Glomerular visceral epithelial cell (primary cell): ENCODE results near the gene RNF135.
"Not testable (repeated sequence)": the region's sequence is repeated elsewhere in the genome, so short reads cannot be mapped to it uniquely, and the experiment has no call there.

Experiments
- DNase-seq: peaks from one replicate; pipeline ENCODE4 v3.0.0-alpha.2; 2016; ENCODE audit errors: extremely low spot score

RNF135 gene

GRCh38 chr17:30970831-30971567 is at the start of gene RNF135:
TSS of gene RNF135 (plus strand) at chr17:30971039. CDS start at chr17:30971074, 35 bp downstream.
- DNase-seq = peak; percentile 92

DNA sequence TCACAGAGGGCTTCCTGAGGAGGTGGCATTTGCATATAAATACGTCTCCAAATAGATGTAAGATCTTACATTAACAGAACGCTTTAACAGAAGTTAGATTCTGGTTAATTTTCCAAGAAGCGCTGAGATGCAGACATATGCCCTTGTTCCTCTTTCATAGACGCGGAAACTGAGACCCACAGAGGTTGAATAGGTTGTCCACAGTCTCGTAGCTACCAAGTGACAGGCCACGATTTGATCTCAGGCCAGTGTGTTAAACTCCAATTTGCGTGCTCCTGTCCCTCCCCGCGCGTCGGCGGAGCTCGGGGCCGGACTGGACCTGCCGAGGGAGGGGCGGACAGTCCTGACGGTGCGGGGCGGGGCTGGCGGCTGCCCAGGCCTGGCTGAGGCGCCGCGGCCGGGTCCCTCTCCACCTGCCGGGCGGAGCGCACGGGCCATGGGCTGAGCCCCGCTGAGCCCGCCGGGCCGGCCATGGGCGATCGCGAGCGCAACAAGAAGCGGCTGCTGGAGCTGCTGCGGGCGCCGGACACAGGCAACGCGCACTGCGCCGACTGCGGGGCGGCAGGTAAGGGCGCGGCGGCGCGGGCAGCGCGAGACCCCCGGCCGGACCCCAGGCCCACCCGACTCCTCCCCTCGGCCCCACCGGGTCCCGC is 49.2 kb upstream of the RNF135 start, which contains the start of gene ADAP2:
TSS of gene ADAP2 (plus strand) at position 402 of the 653 bp plus-strand sequence. CDS start at position 472, 70 bp downstream.
- DNase-seq = peak; percentile 54

DNA sequence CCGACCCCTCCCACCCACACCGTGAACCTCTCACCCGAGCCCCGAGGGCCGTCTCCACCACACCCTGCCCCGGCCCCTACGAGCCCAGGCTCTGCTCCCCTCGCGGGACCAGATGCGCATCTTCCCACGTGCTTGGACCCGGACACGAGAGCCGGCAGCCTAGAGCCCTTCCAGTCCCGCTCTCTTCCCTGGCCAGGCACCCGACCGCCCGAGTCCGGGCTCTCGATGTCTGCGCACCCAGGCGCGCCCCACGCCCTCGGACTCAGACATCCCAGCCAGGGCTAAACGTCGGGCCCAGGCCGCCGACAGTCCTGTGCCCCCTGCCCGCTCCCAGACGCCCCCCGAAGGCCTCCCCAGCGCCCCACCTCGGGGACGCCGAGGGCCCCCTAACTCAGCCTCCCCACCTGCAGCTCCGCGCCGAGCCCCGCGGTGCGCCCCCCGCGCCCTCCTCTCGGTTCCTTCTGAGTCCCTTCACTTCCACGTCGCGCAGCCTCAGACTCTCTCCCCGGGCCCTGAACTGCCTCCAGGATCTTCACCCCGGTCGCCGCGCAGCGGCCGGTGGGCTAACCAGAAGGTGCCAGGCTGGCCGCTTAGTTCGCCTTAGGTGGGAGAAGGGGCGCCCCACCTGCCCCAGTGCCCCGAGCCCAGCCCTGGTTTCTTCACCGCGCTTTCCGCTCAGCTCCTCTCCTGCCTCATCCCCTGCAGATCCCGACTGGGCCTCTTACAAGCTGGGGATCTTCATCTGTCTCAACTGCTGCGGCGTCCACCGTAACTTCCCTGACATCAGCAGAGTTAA is 48.4 kb upstream of the RNF135 start:
- no peak for DNase-seq

GRCh38 chr17:30924341-30924740 is 46.5 kb upstream of the RNF135 start:
- DNase-seq = no peak

DNA sequence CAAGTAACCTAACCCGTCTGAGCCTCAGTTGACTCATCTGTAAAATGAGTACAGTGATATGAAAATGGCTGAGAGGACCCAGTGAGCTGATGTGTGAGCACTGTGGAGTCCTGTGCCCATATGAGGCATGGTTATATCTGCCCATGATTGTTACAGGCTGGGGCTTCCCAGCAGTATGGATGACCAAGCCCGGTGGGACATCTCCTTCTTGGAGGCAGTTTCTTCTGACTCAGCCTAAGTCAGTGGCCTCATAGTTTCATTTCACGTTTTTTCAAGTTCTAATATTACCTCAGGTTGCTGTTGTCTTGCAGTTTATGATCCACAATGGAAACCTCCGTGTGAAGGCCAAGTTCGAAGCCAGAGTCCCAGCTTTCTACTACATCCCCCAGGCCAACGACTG is 44.3 kb upstream of the RNF135 start:
- DNase-seq = no peak

DNA sequence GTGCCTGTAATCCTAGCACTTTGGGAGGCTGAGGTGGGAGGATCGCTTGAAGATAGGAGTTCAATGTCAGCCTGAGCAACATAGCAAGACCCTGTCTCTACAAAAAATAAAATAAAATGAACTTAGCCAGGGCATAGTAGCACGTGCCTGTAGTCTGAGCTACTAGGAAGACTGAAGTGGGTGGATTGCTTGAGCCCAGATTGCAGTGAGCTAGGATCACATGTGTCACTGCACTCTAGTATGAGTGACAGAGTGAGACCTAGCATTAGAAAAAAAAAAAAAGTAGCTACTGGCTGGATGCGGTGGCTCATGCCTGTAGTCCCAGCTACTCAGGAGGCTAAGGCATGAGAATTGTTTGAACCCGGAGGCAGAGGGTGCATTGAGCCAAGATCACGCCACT is 43.1 kb upstream of the RNF135 start:
- DNase-seq = no peak

DNA sequence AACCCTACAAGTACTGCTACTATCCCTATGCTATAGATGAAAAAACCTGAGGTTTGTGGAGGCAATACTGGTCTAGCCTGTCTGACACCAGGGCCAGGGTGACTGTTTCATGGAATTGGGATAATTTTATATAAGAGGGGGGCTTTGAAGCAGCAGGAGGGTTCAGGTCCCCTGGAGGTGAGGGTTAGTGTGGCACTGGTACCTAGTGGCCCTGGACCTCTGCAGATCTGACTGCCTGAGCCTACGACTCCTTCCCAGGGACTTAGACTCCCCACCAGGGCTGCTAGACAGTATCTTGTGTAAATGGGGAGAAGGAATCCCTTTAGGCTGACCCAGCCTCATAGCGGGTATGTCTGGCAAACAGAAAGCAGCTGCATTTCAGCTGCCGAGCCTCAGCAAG is 42.3 kb upstream of the RNF135 start:
- DNase-seq = no peak

DNA sequence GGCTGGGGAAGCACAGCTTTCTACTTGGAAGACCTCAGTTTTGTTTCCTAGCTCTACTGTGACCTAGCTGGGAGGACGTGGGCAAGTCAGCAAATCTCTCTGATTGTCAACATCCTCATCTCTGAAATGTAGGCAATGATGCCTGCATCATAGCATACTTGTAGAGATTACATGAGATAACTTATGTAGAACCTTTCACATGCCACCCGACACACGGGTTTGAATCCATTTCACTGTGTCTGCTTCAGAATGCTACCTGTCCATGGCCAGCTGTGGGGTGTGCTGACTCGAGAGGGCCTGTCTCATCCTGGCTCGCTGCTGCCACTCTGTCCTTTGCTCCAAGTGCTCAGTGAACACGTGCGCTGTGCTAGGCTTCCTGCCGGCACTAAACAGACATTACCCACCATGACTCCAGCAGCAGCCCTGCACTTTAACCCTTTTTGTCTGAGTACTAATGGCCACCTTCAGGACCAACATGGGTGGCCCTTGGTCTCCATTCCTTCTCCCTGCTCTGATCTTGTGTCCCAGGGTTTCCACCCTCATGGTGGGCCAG is 41.7 kb upstream of the RNF135 start:
- no peak for DNase-seq

DNA sequence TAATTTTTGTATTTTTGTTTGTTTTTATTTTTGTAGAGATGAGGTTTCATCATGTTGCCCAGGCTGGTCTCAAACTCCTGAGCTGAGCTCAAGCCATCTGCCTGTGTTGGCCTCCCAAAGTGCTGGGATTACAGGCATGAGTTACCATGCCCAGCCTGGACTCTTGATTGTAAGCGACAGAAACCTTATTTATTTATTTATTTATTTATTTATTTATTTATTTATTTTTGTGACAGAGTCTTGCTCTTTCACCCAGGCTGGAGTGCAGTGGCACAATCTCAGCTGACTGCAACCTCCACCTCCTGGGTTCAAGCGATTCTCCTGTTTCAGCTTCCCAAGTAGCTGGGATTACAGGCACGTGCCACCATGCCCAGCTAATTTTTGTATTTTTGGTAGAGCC is 41.0 kb upstream of the RNF135 start:
- DNase-seq = not testable (repeated sequence)

GRCh38 chr17:30930495-30930894 is 40.3 kb upstream of the RNF135 start:
- no peak for DNase-seq

DNA sequence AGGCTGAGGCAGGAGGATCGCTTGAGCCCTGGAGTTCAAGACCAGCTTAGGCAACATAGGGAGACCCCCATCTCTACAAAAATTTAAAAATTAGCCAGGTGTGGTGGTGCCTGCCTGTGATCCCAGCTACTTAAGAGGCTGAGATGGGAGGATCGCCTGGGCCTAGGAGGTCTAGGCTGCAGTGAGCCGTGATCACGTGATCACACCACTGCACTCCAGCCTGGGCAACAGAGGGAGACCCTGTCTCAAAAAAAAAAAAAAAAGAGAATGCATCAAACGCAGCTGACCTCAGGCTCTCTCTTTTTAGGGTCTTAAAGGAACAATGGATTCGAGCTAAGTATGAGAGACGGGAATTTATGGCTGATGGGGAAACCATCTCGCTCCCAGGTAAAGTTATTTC is 39.3 kb upstream of the RNF135 start:
- DNase-seq = not testable (repeated sequence)

DNA sequence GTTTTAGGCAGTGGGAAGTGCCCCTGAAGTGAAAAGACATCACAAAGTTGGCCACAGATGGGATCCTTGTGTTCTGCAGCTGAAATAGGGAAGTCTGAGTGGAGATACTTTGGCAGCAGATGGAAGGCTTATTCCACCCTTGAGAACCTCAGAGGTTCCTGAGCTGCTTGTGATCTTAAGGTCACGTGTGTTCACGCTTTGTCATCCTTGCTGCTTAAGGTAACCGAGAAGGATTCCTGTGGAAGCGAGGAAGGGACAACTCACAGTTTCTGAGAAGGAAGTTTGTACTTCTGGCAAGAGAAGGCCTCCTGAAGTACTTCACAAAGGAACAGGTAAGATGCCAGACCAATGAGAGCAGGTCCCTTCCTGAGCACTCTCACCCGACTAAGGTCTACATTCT is 36.9 kb upstream of the RNF135 start:
- no peak for DNase-seq

DNA sequence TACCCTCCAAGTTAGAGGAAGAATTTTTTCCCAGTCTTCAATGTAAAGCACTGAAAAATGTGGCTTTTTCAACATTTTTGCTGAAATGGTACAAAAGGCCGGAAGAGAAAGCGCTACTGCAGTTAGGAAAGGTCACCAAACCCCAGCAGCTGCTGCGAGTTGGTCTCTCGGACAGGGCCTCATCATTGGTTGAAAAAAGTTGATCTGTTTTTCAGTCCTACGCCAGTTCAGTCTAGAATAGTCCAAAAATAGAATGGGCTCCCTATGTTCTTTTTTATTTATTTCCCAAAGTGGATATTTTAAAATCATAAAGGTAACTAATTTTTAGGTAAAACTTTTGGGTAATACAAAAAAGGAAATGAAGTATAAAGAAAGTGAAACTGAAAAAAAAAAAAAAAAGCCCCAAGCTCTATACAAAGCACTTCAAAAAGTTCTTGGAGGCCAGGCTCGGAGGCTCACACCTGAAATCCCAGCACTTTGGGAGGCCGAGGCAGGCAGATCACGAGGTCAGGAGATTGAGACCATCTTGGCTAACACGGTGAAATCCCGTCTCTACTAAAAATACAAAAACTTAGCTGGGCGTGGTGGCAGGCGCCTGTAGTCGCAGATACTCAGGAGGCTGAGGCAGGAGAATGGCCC is 31.7 kb upstream of the RNF135 start:
- no peak for DNase-seq

- DNase-seq = peak; percentile 21
Measured at GRCh38 chr17:30942308-30943079, 28.3 kb upstream of the RNF135 start.

DNA sequence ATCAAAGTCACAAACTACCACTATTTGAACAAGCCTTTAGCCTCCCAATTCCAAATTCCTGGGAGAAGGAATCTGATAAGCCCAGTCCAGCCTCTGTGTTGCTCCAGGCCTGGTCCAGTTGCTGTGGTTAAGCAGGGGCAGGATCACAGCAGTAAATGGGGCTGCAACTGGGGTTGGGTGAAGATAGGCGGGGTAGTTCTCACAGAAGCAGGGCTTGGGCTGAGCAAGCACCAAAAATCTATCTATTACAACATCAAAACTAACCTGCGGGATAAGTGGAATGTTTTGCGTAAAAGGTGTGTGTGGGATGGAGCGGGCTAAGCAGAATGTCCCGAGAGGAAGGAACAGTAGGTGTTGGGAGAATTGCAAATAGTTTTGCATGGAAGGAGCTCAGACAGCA is 23.0 kb upstream of the RNF135 start:
- DNase-seq = no peak

DNA sequence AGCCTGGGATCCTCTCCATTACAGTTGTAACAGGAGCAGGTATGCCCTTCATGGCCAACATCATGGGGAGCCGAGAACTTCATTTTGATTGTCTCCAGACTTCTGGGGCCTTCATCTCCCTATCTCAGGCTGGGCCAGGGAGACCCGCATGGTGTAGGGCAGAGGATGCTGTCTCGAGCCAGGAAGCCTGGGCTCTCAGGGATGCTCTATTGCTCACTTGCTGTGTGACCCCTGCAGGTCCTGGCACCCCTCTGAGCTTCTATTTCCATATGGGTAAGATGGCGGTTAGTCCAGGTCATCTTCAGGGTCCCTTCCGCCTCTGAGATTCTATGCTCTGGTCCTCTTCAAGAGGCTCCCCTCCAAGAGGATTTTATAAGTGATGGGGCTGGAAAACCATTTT is 20.6 kb upstream of the RNF135 start:
- DNase-seq = no peak

GRCh38 chr17:30950669-30951399 is 20.0 kb upstream of the RNF135 start:
- peak; percentile 45 for DNase-seq

GRCh38 chr17:30952638-30953393 is 18.0 kb upstream of the RNF135 start:
- no peak for DNase-seq

DNA sequence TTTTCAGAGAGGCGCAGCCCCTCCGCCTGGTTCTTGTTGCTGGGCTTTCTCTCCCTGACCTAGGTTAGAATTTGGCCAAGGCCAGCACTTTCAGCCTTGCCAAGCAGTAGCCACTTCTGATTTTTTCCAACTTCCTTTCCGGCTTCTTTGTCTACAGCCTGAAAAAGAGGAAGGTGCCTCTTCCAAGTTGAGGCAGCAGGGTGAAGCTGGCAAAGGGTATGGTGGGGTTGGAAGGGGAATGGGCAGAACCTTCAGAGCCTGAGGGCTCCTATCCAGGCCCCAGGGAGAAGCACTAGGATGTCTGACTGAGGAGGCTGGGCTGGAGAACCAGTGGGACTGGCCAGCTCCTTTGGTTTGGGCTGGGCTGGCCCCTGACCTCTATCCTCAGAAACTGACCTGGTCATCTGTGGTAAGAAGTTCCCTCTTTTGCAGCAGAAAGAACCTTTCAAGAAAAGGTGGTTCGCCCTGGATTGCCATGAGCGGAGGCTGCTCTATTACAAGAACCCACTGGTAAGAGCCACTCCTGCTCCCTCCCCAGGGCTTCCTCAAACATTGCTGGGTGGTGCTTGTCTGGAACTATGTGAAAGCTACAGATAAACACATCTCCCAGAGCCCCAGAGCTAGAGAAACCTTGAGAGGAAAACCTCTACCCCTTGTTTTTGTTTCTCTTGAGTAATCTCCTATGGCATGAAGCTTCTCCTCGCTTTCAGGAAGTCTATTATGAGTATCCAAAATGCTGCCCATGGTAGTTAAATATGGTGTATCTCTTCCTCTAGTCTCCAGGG is 16.6 kb upstream of the RNF135 start:
- no peak for DNase-seq
